Prostate gland (tissue), 2 donors: Measurements from ENCODE around the gene DGAT2. TPM values are rescaled to one million over a fixed set of nuclear protein-coding genes. Genes with fewer than 3 reads are reported as not detected.

ENCODE experiments used
- DNase-seq: peaks from one replicate; pipeline ENCODE4 v3.0.0-alpha.2; 2019; ENCODE audit warnings: low spot score
- H3K27ac ChIP-seq, 2 donors: fragments of 200-600 bp; sonication (generic); 2 replicates each; pipeline ENCODE4 v1.5.1; 2017 to 2019
- H3K27me3 ChIP-seq: fragments of 200-600 bp; sonication (generic); replicated peaks from 2 replicates; pipeline ENCODE4 v1.5.1; 2019; ENCODE audit not compliant: insufficient read depth
- H3K36me3 ChIP-seq, 2 donors: fragments of 200-600 bp; sonication (generic); 1 replicate in 1 of 2; 2 replicates in 1 of 2; pipeline versions ENCODE4 v1.5.1 to v1.8.1; 2017 to 2019
- H3K4me1 ChIP-seq: fragments of 200-600 bp; sonication (generic); replicated peaks from 2 replicates; pipeline ENCODE4 v1.5.1; 2019
- H3K4me3 ChIP-seq, 2 donors: fragments of 200-600 bp; sonication (generic); 2 replicates each; pipeline ENCODE4 v1.5.1; 2017 to 2019
- H3K9me3 ChIP-seq: fragments of 200-600 bp; sonication (generic); 2 replicates; pipeline ENCODE4 v1.5.1; 2017
- POLR2A ChIP-seq: fragments of 450-650 bp; IDR thresholded peaks from one replicate; pipeline ENCODE4 v1.6.1; 2016; ENCODE audit warnings: antibody characterized with exemption, mild to moderate bottlenecking
- POLR2AphosphoS5 ChIP-seq: sonication (generic); formaldehyde crosslinking; IDR thresholded peaks from one replicate; pipeline ENCODE4 v1.6.1; 2017; ENCODE audit warnings: antibody characterized with exemption
- WGBS: methylation state at CpG from one replicate; pipeline ENCODE4 v1.1.5; 2018; 5-methylcytosine and 5-hydroxymethylcytosine counted together
- intact Hi-C: fragments of 100-400 bp; cut with DNase I; formaldehyde crosslinking; loops from one replicate; pipeline ENCODE4 v1.14.2; 2022
- total RNA-seq, 2 donors: library from RNA; depleted of rRNA; stranded (reverse); fragments of >200 nt; gene quantifications; one replicate each; pipeline ENCODE4 v1.1.0, GENCODE V29; 2016
- TF ChIP-seq, protein P1 (sequence below), 4 experiments: fragments of 200-600 bp in 2 of 4; fragments of 450-650 bp in 2 of 4; sonication (generic) in 2 of 4; IDR thresholded peaks; 1 replicate in 3 of 4; 2 replicates in 1 of 4; pipeline ENCODE4 v1.5.1; 2016 to 2019; ENCODE audit warnings: antibody characterized with exemption in 4 of 4, mild to moderate bottlenecking in 2 of 4, moderate library complexity in 2 of 4

The DGAT2 gene
- total RNA-seq, 2 donors from 2014 or later: 5.6 to 24.6 TPM

DNA sequence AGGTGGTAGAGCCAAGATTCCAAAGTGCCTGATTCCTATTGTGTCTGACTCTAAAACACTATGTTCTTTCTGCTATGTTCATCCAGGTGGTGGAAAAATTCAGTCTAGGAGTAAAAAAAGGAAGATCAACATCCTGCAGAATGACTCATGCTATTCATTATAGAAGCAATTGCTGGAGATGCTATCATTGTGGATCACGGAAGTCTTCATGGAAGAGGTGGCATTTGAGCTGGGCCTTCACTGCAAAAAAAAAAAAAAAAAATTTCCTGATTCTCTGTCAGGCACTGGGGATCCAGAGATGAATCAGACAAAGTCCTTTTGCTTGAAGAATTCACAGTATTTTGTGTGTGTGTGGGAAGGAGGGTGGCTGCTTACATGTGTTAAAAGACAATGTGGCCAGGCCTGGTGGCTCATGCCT lies 45.1 kb downstream of the DGAT2 start:
- H3K4me3 ChIP-seq: no peak overlapping the region
- WGBS: 71% methylated on average over 1 of the region's 1 CpG
- no peaks in the 10 kb centered on the region for H3K27me3 ChIP-seq
- intact Hi-C loops: loop anchor here (5.0 kb wide), 1 partner anchor 251 kb away; the partner anchor contains the start of gene SERPINH1
- TF ChIP-seq, protein P1, sequence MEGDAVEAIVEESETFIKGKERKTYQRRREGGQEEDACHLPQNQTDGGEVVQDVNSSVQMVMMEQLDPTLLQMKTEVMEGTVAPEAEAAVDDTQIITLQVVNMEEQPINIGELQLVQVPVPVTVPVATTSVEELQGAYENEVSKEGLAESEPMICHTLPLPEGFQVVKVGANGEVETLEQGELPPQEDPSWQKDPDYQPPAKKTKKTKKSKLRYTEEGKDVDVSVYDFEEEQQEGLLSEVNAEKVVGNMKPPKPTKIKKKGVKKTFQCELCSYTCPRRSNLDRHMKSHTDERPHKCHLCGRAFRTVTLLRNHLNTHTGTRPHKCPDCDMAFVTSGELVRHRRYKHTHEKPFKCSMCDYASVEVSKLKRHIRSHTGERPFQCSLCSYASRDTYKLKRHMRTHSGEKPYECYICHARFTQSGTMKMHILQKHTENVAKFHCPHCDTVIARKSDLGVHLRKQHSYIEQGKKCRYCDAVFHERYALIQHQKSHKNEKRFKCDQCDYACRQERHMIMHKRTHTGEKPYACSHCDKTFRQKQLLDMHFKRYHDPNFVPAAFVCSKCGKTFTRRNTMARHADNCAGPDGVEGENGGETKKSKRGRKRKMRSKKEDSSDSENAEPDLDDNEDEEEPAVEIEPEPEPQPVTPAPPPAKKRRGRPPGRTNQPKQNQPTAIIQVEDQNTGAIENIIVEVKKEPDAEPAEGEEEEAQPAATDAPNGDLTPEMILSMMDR (IDR thresholded peaks at IDR 0.05): no peak
- TF ChIP-seq POLR2A: no peak
- no peaks in the 10 kb centered on the region for H3K36me3 ChIP-seq
- peak overlapping the region in 1 of 2 donors; percentile 92 for H3K27ac ChIP-seq
- no peaks in the 10 kb centered on the region for H3K9me3 ChIP-seq
- DNase-seq: no peak
- peaks cover 10% of the 10 kb centered on the region for H3K4me1 ChIP-seq

DNA sequence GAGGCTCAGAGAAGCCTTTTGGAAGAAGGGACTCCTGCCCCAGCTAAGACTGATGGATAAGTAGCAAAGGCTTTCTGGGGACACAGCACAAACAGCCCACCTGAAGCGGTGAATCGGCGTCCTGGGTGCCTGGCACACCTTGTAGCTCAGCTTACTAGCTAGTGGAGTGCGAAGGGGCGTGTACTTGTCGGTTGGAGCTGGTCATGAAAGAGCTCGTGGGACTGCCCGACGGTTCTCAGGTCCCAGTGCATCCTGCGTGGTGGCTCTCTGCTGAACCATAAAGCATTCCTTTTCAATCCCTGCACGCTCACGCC lies 45.7 kb downstream of the DGAT2 start:
- DNase-seq: no peak
- under 1% methylated on average over 12 of the region's 12 CpGs for WGBS
- Histone ChIP-seq H3K4me1 (peaks cover 10% of the 10 kb centered on the region), H3K27me3 (no peaks in the 10 kb centered on the region), H3K4me3 (peak overlapping the region; percentile 74 to 100), H3K27ac (peak overlapping the region; percentile 60 to 92), H3K9me3 (no peaks in the 10 kb centered on the region), H3K36me3 (no peaks in the 10 kb centered on the region)
- intact Hi-C loops: loop anchor here (5.0 kb wide), 1 partner anchor 252 kb away; the partner anchor contains the start of gene SERPINH1
- TF ChIP-seq, protein P1 (IDR thresholded peaks at IDR 0.05): no peak
- peak; percentile 35 for TF ChIP-seq POLR2A
- no peak for TF ChIP-seq POLR2AphosphoS5

DNA sequence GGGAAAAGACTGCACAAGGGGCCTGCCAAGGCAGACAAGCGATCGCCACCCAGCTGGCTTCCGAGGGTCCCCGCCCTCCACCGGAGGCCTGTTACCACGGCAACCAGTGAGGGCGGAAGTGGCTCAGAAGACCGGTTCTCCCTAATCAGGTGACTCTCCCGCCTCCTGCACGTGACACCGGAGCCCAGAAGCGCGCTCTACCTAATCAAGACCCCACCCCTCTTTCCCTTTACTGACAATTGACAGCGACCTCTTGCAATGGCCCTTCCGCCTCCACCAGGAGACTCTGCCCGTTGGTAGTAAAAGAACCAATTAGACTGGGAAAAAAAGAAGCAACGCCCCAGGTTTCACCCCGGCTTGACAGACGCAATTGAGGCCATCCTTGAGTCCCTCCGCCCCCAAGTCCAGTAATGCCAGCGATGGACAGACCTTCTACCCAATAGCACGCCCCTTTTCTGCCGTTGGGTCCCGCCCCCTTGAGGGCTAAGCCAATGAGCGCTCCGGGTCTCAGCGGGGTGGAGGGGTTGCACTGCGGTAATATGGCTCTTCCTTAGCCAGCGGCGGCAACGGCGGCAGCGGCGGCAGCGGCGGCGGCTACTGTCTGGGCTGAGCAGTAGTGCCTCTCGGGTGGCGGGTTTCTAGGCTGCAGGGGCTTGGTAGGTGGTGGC lies 46.2 kb downstream of the DGAT2 start, which contains the start of gene UVRAG:
Gene UVRAG (plus strand): TSS at position 534 of the 668 bp plus-strand sequence. CDS start 198 bp downstream, outside the sequence.
- Histone ChIP-seq H3K27me3 (no peaks in the 10 kb centered on the region), H3K27ac (peak within 1 kb of the TSS; percentile 85 to 92), H3K4me1 (peaks cover 10% of the 10 kb centered on the region), H3K36me3 (no peaks in the 10 kb centered on the region), H3K9me3 (no peaks in the 10 kb centered on the region), H3K4me3 (peak within 1 kb of the TSS; percentile 74 to 100)
- intact Hi-C loops: loop anchor here (5.0 kb wide), 1 partner anchor 253 kb away; the partner anchor contains the start of gene SERPINH1
- DNase-seq: peak; percentile 99
- TF ChIP-seq, protein P1 (IDR thresholded peaks at IDR 0.05): peak in 3 of 4 experiments; percentile 11 to 61 (median 44)
- TF ChIP-seq POLR2AphosphoS5 (peak; percentile 91), POLR2A (peak; percentile 94)
- WGBS: under 1% methylated on average over 37 of the region's 39 CpGs

DNA sequence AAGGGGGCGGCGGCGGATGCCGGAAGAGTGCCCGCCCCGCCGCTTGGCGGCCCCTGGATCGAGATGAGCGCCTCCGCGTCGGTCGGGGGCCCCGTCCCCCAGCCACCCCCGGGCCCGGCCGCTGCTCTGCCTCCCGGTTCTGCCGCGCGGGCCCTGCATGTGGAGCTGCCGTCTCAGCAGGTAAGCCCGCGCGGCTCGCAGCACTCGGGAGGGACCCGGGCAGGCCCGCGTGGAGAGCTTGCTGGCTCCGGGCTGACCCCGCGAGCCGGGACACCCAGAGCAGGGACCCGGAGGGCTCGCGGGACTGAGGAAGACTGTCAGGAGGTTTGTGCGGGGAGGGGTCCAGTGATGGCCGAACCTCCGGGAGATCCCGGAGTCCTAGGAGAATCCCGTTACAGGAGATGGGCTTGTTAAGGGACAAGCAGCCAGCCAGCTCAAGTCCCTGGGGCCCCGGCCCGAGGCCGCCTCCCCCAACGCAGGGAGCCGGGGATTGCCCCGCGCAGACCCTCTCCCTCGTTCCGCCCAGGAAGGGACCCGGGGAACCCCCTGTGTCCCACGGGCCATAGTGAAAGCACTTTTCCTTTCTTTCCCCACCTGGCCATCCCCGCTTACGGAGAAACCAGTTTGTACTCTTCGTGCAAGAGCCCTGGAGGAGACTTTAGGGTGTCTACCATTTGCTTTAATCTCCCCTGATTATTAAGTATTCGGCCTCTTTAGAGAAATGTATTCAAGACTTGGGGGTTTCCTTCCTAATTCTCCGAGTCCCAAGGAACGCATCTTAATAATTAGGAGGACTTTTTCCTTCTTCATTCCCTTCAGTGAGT lies 47.0 kb downstream of the DGAT2 start:
- TF ChIP-seq POLR2AphosphoS5 (no peak), POLR2A (no peak)
- TF ChIP-seq, protein P1 (IDR thresholded peaks at IDR 0.05): peak in 1 of 4 experiments; percentile 4
- under 1% methylated on average over 25 of the region's 60 CpGs for WGBS
- no peaks in the 10 kb centered on the region for H3K9me3 ChIP-seq
- peak overlapping the region; percentile 85 to 92 for H3K27ac ChIP-seq
- peaks cover 10% of the 10 kb centered on the region for H3K4me1 ChIP-seq
- H3K4me3 ChIP-seq: peak overlapping the region; percentile 74 to 100
- no peak for DNase-seq
- H3K27me3 ChIP-seq: no peaks in the 10 kb centered on the region
- intact Hi-C loops: no loop called here
- no peaks in the 10 kb centered on the region for H3K36me3 ChIP-seq
